ENCODE results near the gene NT5C2. TPM values are rescaled to one million over a fixed set of nuclear protein-coding genes. Genes with fewer than 3 reads are reported as not detected.
"Not testable (repeated sequence)": the region's sequence is repeated elsewhere in the genome, so short reads cannot be mapped to it uniquely, and the experiment has no call there.

The NT5C2 gene
- total RNA-seq, 3 donors from 2014 or later: 84.9 to 105 (median 105) TPM

DNA sequence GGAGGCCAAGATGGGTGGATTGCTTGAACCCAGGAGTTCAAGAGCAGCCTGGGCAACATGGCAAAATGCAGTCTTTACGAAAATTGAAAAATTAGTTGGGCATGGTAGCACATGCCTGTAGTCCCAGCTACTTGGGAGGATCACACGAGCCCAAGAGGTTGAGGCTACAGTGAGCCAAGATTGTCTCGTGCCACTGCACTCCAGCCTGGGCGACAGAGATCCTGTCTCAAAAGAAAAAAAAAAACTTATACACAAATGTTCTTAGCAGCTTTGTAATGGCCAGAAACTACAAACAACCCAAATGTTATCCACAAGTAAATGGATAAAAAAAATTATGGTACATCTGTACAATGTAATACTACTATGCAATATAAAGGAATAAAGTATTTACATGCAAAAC is 12.6 kb downstream of the NT5C2 start:
- DNase-seq: no peak
- Histone ChIP-seq H3K36me3 (ENCODE audit: low read depth) (no peaks in the 10 kb centered on the region), H3K4me3 (no peak overlapping the region), H3K9me3 (no peaks in the 10 kb centered on the region), H3K4me1 (ENCODE audit: low read depth) (peaks cover 29% of the 10 kb centered on the region)
- intact Hi-C loops (cut with DNase I, micrococcal nuclease): no loop called here
- ATAC-seq: no peak
- TF ChIP-seq, protein P1, sequence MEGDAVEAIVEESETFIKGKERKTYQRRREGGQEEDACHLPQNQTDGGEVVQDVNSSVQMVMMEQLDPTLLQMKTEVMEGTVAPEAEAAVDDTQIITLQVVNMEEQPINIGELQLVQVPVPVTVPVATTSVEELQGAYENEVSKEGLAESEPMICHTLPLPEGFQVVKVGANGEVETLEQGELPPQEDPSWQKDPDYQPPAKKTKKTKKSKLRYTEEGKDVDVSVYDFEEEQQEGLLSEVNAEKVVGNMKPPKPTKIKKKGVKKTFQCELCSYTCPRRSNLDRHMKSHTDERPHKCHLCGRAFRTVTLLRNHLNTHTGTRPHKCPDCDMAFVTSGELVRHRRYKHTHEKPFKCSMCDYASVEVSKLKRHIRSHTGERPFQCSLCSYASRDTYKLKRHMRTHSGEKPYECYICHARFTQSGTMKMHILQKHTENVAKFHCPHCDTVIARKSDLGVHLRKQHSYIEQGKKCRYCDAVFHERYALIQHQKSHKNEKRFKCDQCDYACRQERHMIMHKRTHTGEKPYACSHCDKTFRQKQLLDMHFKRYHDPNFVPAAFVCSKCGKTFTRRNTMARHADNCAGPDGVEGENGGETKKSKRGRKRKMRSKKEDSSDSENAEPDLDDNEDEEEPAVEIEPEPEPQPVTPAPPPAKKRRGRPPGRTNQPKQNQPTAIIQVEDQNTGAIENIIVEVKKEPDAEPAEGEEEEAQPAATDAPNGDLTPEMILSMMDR (IDR thresholded peaks at IDR 0.05): no peak

DNA sequence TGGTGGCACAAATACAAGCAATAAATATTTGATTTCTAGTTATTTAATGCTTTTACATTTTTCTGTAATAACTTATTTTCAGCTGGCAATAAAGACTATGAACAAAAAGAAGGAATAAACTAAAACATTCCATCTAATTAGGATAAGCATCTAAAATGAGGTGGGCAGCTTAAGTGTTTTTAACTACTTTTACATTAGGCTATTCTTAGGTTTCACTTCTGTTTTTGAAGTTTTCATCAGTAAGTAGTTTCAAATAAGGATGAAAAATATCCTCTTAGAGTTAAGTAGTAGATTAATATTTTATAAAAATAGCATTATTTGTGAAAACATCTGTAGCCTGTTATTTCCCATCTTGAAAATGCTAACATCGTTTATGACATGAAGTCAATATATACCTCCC is 15.9 kb downstream of the NT5C2 start:
- Histone ChIP-seq H3K36me3 (ENCODE audit: low read depth) (peaks cover 7% of the 10 kb centered on the region), H3K9me3 (no peaks in the 10 kb centered on the region), H3K4me3 (no peak overlapping the region), H3K4me1 (ENCODE audit: low read depth) (peaks cover 12% of the 10 kb centered on the region)
- TF ChIP-seq, protein P1 (IDR thresholded peaks at IDR 0.05): no peak
- ATAC-seq (no peak), DNase-seq (no peak)
- intact Hi-C loops (cut with DNase I, micrococcal nuclease): no loop called here

DNA sequence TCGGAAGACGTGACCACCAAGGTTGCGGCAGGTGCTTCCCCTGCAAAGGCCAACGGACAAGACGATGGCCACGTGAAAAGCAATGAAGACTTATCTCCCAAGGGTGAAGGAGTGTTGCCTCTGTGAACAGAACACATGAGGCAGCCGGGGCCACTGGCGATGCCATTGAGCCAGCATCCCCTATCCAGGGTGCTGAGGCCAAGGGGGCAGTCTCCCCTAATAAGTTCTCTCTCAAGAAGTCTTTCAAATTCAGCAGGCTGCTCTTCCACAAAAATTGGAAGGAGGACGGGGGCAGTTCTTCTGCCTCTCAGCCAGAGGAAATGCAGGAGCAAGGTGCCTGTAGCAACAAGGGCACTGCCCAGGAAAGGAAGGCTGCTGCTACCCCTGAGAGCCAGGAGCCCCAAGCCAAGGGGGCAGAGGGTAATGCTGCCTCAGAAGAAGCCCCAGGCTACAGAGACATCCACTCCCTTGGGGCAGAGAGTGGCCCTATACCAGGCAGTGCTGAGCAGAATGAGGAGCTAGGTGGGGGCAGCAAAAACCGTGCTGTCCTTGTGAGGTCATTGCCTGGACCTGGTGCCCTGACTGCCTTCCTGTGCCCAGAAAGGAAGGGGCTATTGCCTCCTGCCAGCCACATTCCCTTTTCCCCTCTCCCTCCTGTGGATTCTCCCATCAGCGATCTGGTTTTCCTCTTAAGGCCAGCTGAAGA is 17.3 kb downstream of the NT5C2 start:
- TF ChIP-seq, protein P1 (IDR thresholded peaks at IDR 0.05): no peak
- intact Hi-C loops (cut with DNase I, micrococcal nuclease): no loop called here
- Histone ChIP-seq H3K4me1 (ENCODE audit: low read depth) (peaks cover under 1% of the 10 kb centered on the region), H3K4me3 (no peak overlapping the region), H3K36me3 (ENCODE audit: low read depth) (peaks cover 7% of the 10 kb centered on the region), H3K9me3 (no peaks in the 10 kb centered on the region)
- DNase-seq (no peak), ATAC-seq (no peak)

DNA sequence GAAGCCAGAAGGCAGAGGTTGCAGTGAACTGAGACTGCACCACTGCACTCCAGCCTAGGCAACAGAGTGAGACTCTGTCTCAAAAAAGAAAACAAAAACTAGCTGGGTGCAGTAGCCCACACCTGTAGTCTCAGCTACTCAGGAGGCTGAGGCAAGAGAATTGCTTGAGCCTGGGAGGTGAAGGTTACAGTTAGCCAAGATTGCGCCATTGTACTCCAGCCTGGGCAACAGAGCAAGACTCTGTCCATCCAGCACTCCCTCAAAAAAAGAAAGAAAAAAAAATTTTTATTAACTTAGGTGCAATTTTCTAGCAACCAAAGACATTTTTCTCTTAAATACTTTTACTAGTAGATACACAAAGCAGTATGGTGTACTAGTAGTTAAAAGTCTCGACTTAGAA is 18.7 kb downstream of the NT5C2 start:
- H3K4me1 ChIP-seq (ENCODE audit: low read depth); DNase-seq; intact Hi-C loops (cut with DNase I, micrococcal nuclease); H3K9me3 ChIP-seq; ATAC-seq; H3K4me3 ChIP-seq; H3K36me3 ChIP-seq (ENCODE audit: low read depth): not testable (repeated sequence)

DNA sequence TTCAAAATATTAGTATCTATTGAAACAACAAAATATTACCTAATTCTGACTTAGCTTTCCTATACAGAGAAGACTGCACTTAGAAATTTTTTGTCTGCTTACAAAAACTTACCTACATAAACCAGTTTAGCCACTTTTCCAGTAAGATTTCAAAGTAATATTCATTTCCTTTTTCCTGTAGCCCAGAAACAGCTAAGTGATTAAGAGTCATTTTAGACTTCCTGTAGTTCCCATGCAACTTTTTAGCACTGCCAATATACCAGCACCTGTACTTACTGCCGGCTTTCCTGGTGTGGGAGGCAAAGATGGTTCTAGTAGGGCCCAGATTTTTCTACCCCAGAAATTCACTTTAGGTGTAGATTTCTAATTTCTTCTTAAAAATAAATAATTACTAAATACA is 21.8 kb downstream of the NT5C2 start:
- H3K9me3 ChIP-seq: no peaks in the 10 kb centered on the region
- TF ChIP-seq, protein P1 (IDR thresholded peaks at IDR 0.05): no peak
- no peak for DNase-seq
- no peak overlapping the region for H3K4me3 ChIP-seq
- peak; percentile 69 for ATAC-seq
- no peaks in the 10 kb centered on the region for H3K4me1 ChIP-seq (ENCODE audit: low read depth)
- peaks cover 7% of the 10 kb centered on the region for H3K36me3 ChIP-seq (ENCODE audit: low read depth)
- intact Hi-C loops (cut with DNase I, micrococcal nuclease): no loop called here

DNA sequence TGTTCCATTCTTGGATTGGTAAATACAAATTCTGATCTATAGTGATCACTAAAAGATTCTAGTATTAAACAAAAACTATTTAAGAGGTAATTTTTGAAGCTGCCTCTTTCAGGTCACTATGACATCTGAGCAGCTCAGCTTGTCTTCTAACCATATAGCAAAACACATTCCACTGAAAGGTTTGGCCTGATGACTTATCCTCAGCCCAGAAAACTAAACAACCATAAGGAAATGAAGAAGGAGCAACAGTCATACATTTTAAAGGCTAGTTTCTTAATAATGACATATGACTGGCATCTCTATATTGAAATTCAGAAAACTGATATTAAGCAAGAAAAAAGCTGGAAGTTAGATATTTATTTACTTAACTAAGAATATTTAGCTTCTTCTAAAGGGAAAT is 24.6 kb downstream of the NT5C2 start:
- ATAC-seq (peak; percentile 90), DNase-seq (no peak)
- no peaks in the 10 kb centered on the region for H3K36me3 ChIP-seq (ENCODE audit: low read depth)
- H3K4me1 ChIP-seq (ENCODE audit: low read depth): no peaks in the 10 kb centered on the region
- TF ChIP-seq, protein P1 (IDR thresholded peaks at IDR 0.05): no peak
- intact Hi-C loops (cut with DNase I, micrococcal nuclease): no loop called here
- H3K4me3 ChIP-seq: no peak overlapping the region
- H3K9me3 ChIP-seq: no peaks in the 10 kb centered on the region

DNA sequence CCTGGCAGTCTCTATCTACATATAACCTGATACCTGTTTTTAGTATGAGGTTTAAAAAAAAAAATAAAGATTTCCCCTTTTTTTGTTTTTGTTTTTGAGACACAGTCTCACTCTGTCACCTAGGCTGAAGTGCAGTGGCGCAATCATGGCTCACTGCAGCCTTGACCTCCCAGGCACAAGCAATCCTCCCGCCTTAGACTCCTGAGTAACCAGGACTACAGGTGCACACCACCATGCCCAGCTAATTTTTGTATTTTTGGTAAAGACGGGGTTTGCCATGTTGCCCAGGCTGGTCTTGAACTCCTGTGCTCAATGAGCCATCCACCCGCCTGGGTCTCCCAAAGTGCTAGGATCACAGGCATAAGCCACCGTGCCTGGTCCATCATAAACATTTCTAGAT is 25.5 kb downstream of the NT5C2 start:
- H3K36me3 ChIP-seq (ENCODE audit: low read depth); intact Hi-C loops (cut with DNase I, micrococcal nuclease); DNase-seq: not testable (repeated sequence)

More for the DNA sequence above, 25.5 kb downstream of the NT5C2 start:
- H3K4me3 ChIP-seq; H3K9me3 ChIP-seq; H3K4me1 ChIP-seq (ENCODE audit: low read depth); ATAC-seq: not testable (repeated sequence)

All from mucosa of descending colon (tissue), 3 donors.